A673 (cell line): ENCODE results near the gene ADAM12.

ENCODE experiments used
- EZH2 ChIP-seq: fragments of 200-600 bp; sonication (generic); IDR thresholded peaks from 2 replicates; pipeline ENCODE4 v1.6.1; 2017; ENCODE audit warnings: borderline replicate concordance, low read depth, mild to moderate bottlenecking, mixed read lengths, antibody characterized with exemption, low read length; ENCODE audit not compliant: poor library complexity, severe bottlenecking
- TF ChIP-seq, protein P1 (sequence below): fragments of 300-800, 200-600 bp; sonication (generic); conservative IDR thresholded peaks from 2 replicates; pipeline ENCODE4 v1.5.1; 2017; ENCODE audit warnings: low read depth, mild to moderate bottlenecking, antibody characterized with exemption, low read length, moderate library complexity, mixed read lengths

DNA sequence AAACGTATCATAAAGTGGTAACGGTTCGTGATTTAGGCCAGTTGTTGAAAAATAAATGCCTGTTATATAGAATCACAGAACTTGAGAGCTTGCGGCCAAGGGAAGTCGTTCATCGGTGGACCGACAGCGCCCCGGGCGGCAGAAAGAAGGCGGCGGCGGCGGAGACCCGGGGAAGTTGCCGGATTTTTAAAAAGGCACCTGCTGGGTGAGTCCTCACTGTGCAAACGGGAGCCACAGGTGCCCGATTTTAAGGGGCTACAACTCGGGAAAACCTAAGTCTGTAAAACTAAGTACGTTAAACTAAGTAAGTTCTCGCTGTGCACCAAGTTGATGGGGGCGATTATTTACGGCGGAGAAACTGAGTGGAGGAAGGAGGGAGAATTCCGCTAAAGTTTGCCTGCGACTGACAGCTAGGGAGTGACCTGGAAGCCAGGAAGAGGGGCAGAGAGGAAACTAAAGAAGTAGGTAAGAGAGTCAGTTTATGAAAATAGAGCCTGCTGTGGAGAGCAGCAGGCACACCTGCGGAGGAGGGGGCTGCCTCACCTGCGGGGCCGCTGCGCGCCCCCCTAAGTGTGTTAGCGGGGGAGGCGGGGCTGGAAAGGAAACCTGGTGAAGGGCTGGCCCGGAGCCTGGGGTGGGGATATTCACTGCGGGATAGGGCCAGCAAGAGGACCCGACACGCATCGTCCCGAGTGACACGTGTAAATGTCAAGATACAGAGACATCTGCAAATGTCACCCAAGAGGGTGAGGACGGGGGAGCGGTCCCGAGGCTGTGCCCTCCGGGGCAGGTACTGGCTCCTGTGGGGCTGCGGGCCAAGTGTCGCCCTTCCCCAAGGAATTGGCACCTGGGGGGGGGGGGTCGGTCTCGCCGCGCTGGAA lies 996 bp downstream of the ADAM12 start:
- TF ChIP-seq, protein P1, sequence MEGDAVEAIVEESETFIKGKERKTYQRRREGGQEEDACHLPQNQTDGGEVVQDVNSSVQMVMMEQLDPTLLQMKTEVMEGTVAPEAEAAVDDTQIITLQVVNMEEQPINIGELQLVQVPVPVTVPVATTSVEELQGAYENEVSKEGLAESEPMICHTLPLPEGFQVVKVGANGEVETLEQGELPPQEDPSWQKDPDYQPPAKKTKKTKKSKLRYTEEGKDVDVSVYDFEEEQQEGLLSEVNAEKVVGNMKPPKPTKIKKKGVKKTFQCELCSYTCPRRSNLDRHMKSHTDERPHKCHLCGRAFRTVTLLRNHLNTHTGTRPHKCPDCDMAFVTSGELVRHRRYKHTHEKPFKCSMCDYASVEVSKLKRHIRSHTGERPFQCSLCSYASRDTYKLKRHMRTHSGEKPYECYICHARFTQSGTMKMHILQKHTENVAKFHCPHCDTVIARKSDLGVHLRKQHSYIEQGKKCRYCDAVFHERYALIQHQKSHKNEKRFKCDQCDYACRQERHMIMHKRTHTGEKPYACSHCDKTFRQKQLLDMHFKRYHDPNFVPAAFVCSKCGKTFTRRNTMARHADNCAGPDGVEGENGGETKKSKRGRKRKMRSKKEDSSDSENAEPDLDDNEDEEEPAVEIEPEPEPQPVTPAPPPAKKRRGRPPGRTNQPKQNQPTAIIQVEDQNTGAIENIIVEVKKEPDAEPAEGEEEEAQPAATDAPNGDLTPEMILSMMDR, result peak; percentile 85
- TF ChIP-seq EZH2, result no peak
